GM13976 (cell line): Measurements from ENCODE around the gene LCA5.

Experiments
- DNase-seq: peaks from one replicate; pipeline ENCODE4 v3.0.0; 2012; ENCODE audit warnings: low spot score
- in situ Hi-C: fragments of 300-500 bp; cut with MboI; formaldehyde crosslinking; loops from one replicate; pipeline ENCODE4 v1.12.0; 2022; ENCODE audit warnings: low sequenced_read_pairs, mixed read lengths, inconsistent platforms; ENCODE audit not compliant: unreplicated experiment
- TF ChIP-seq, protein P1 (sequence below): IDR thresholded peaks from 2 replicates; pipeline ENCODE4 v1.5.1; 2012; ENCODE audit warnings: borderline replicate concordance, mild to moderate bottlenecking; ENCODE audit not compliant: insufficient read depth; ENCODE audit errors: extremely low read depth, missing control alignments, control extremely low read depth

The LCA5 gene

DNA sequence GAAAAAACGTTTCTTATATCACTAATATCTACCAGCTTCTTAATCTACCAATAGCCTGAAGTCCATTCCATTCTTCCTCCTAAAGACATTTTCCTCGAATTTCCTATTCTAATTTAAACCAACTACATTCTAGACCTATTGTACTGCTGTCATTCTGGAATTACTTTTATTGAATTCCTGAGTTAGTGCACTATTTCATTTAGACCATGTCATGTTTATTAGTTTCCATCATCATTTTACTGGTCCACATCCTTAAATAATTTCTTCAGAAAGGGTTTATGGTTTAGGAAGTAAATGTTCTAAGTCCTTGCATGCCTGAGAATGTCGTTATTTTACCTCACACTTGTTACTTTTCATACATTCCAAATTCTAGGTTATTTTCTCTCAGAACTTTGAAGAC, 13.2 kb downstream of the LCA5 start:
- DNase-seq = no peak
- TF ChIP-seq, protein P1, sequence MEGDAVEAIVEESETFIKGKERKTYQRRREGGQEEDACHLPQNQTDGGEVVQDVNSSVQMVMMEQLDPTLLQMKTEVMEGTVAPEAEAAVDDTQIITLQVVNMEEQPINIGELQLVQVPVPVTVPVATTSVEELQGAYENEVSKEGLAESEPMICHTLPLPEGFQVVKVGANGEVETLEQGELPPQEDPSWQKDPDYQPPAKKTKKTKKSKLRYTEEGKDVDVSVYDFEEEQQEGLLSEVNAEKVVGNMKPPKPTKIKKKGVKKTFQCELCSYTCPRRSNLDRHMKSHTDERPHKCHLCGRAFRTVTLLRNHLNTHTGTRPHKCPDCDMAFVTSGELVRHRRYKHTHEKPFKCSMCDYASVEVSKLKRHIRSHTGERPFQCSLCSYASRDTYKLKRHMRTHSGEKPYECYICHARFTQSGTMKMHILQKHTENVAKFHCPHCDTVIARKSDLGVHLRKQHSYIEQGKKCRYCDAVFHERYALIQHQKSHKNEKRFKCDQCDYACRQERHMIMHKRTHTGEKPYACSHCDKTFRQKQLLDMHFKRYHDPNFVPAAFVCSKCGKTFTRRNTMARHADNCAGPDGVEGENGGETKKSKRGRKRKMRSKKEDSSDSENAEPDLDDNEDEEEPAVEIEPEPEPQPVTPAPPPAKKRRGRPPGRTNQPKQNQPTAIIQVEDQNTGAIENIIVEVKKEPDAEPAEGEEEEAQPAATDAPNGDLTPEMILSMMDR = no peak
- in situ Hi-C loops = no loop called here

GRCh38 chr6:79522609-79523008, 14.6 kb downstream of the LCA5 start:
- TF ChIP-seq, protein P1 = no peak
- DNase-seq = no peak
- in situ Hi-C loops = no loop called here

- no peak for DNase-seq
- TF ChIP-seq, protein P1 = no peak
- in situ Hi-C loops = no loop called here
Measured at GRCh38 chr6:79520534-79520933, 16.7 kb downstream of the LCA5 start.

- no peak for DNase-seq
- TF ChIP-seq, protein P1 = no peak
- in situ Hi-C loops = no loop called here
Measured at GRCh38 chr6:79518842-79519241, 18.4 kb downstream of the LCA5 start.

GRCh38 chr6:79515436-79515835, 21.8 kb downstream of the LCA5 start:
- in situ Hi-C loops = no loop called here
- TF ChIP-seq, protein P1 = no peak
- no peak for DNase-seq

- DNase-seq = no peak
- TF ChIP-seq, protein P1 = no peak
- in situ Hi-C loops = no loop called here
Measured at GRCh38 chr6:79513111-79513510, 24.1 kb downstream of the LCA5 start.

DNA sequence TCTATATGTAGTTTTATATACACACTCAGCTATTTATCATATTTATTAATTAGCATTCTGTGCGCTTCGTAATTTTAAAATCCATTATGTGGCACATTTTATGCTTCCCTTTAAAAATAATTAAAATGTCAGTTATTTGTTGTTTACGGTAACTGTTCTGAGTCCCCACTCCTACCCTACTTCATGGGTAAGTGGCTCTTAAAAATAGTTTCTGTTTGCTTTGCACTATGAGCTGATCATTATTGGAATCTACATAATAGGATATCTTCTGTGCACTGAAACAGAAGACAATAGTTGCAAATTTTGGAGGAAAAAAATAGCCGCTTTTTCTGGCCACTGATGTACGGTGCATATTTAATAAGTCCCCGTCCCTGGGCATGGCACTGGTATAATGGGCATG, 25.2 kb downstream of the LCA5 start:
- TF ChIP-seq, protein P1 = no peak
- DNase-seq = no peak
- in situ Hi-C loops = no loop called here
